Measurements from ENCODE around the gene RAD51.

DNA sequence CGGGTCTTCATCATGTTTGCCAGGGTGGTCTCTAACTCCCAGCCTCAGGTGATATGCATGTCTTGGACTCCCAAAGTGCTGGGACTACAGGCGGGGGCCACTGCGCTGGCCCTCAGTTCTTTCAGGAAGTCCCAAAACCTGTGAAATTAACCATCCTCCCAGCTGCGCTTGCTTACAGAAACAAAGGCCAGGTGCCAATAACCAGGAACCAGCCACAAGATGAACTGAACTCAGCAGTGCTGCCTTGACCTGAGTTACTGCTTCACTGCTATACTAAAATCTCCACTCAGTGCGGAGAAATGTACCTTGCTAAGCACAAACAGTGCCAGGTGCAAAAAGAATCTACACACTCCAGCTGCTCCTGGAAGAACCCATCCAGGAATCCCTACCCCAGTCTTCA lies 65.0 kb downstream of the RAD51 start:
- TF ChIP-seq, protein P1, sequence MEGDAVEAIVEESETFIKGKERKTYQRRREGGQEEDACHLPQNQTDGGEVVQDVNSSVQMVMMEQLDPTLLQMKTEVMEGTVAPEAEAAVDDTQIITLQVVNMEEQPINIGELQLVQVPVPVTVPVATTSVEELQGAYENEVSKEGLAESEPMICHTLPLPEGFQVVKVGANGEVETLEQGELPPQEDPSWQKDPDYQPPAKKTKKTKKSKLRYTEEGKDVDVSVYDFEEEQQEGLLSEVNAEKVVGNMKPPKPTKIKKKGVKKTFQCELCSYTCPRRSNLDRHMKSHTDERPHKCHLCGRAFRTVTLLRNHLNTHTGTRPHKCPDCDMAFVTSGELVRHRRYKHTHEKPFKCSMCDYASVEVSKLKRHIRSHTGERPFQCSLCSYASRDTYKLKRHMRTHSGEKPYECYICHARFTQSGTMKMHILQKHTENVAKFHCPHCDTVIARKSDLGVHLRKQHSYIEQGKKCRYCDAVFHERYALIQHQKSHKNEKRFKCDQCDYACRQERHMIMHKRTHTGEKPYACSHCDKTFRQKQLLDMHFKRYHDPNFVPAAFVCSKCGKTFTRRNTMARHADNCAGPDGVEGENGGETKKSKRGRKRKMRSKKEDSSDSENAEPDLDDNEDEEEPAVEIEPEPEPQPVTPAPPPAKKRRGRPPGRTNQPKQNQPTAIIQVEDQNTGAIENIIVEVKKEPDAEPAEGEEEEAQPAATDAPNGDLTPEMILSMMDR (conservative IDR thresholded peaks at IDR 0.05 in 1 of 2, IDR thresholded peaks at IDR 0.05 in 1 of 2; ENCODE audit: low read depth in 1 of 2, low read length in 2 of 2), result no peak
- no peak for TF ChIP-seq EZH2 (IDR thresholded peaks at IDR 0.05; ENCODE audit: low read length, missing control alignments)
